ENCODE data around the gene GLIS1.

The GLIS1 gene

GRCh38 chr1:53526451-53527101 lies 212.4 kb downstream of the GLIS1 start:
- Histone ChIP-seq H3K27me3 (replicated peaks; ENCODE audit: control insufficient read depth, insufficient read depth, low read length, poor library complexity, severe bottlenecking) (no peaks in the 10 kb centered on the region), H3K9me3 (ENCODE audit: control insufficient read depth, low read length) (no peaks in the 10 kb centered on the region), H3K27ac (ENCODE audit: insufficient read depth, low read length, poor library complexity, severe bottlenecking) (no peak overlapping the region), H3K4me3 (ENCODE audit: insufficient read depth, low read depth, low read length, poor library complexity, severe bottlenecking) (no peak overlapping the region), H3K4me1 (ENCODE audit: control insufficient read depth, insufficient read depth, low read length, poor library complexity, severe bottlenecking) (no peaks in the 10 kb centered on the region), H3K36me3 (ENCODE audit: control insufficient read depth, insufficient read depth, low read length) (no peaks in the 10 kb centered on the region)
- DNase-seq: no peak

GRCh38 chr1:53525595-53525994 lies 213.4 kb downstream of the GLIS1 start:
- Histone ChIP-seq H3K4me1 (ENCODE audit: control insufficient read depth, insufficient read depth, low read length, poor library complexity, severe bottlenecking) (no peaks in the 10 kb centered on the region), H3K9me3 (ENCODE audit: control insufficient read depth, low read length) (no peaks in the 10 kb centered on the region), H3K27me3 (replicated peaks; ENCODE audit: control insufficient read depth, insufficient read depth, low read length, poor library complexity, severe bottlenecking) (no peaks in the 10 kb centered on the region), H3K36me3 (ENCODE audit: control insufficient read depth, insufficient read depth, low read length) (no peaks in the 10 kb centered on the region), H3K4me3 (ENCODE audit: insufficient read depth, low read depth, low read length, poor library complexity, severe bottlenecking) (no peak overlapping the region), H3K27ac (ENCODE audit: insufficient read depth, low read length, poor library complexity, severe bottlenecking) (no peak overlapping the region)
- no peak for DNase-seq

GRCh38 chr1:53524428-53525375 lies 214.3 kb downstream of the GLIS1 start:
- no peak overlapping the region for H3K27ac ChIP-seq (ENCODE audit: insufficient read depth, low read length, poor library complexity, severe bottlenecking)
- DNase-seq: no peak
- H3K4me1 ChIP-seq (ENCODE audit: control insufficient read depth, insufficient read depth, low read length, poor library complexity, severe bottlenecking): no peaks in the 10 kb centered on the region
- no peak overlapping the region for H3K4me3 ChIP-seq (ENCODE audit: insufficient read depth, low read depth, low read length, poor library complexity, severe bottlenecking)
- H3K27me3 ChIP-seq (replicated peaks; ENCODE audit: control insufficient read depth, insufficient read depth, low read length, poor library complexity, severe bottlenecking): no peaks in the 10 kb centered on the region
- H3K9me3 ChIP-seq (ENCODE audit: control insufficient read depth, low read length): no peaks in the 10 kb centered on the region
- no peaks in the 10 kb centered on the region for H3K36me3 ChIP-seq (ENCODE audit: control insufficient read depth, insufficient read depth, low read length)

GRCh38 chr1:53521924-53522552 lies 216.9 kb downstream of the GLIS1 start:
- no peak for DNase-seq
- Histone ChIP-seq H3K36me3 (ENCODE audit: control insufficient read depth, insufficient read depth, low read length) (no peaks in the 10 kb centered on the region), H3K4me3 (ENCODE audit: insufficient read depth, low read depth, low read length, poor library complexity, severe bottlenecking) (no peak overlapping the region), H3K4me1 (ENCODE audit: control insufficient read depth, insufficient read depth, low read length, poor library complexity, severe bottlenecking) (no peaks in the 10 kb centered on the region), H3K9me3 (ENCODE audit: control insufficient read depth, low read length) (no peaks in the 10 kb centered on the region), H3K27me3 (replicated peaks; ENCODE audit: control insufficient read depth, insufficient read depth, low read length, poor library complexity, severe bottlenecking) (no peaks in the 10 kb centered on the region), H3K27ac (ENCODE audit: insufficient read depth, low read length, poor library complexity, severe bottlenecking) (no peak overlapping the region)

GRCh38 chr1:53520481-53520880 lies 218.5 kb downstream of the GLIS1 start:
- Histone ChIP-seq H3K4me1 (ENCODE audit: control insufficient read depth, insufficient read depth, low read length, poor library complexity, severe bottlenecking) (no peaks in the 10 kb centered on the region), H3K4me3 (ENCODE audit: insufficient read depth, low read depth, low read length, poor library complexity, severe bottlenecking) (no peak overlapping the region), H3K27ac (ENCODE audit: insufficient read depth, low read length, poor library complexity, severe bottlenecking) (no peak overlapping the region), H3K36me3 (ENCODE audit: control insufficient read depth, insufficient read depth, low read length) (no peaks in the 10 kb centered on the region), H3K27me3 (replicated peaks; ENCODE audit: control insufficient read depth, insufficient read depth, low read length, poor library complexity, severe bottlenecking) (no peaks in the 10 kb centered on the region), H3K9me3 (ENCODE audit: control insufficient read depth, low read length) (no peaks in the 10 kb centered on the region)
- no peak for DNase-seq

GRCh38 chr1:53519421-53519820 lies 219.5 kb downstream of the GLIS1 start:
- no peaks in the 10 kb centered on the region for H3K4me1 ChIP-seq (ENCODE audit: control insufficient read depth, insufficient read depth, low read length, poor library complexity, severe bottlenecking)
- no peaks in the 10 kb centered on the region for H3K36me3 ChIP-seq (ENCODE audit: control insufficient read depth, insufficient read depth, low read length)
- no peak for DNase-seq
- H3K27ac ChIP-seq (ENCODE audit: insufficient read depth, low read length, poor library complexity, severe bottlenecking): no peak overlapping the region
- H3K4me3 ChIP-seq (ENCODE audit: insufficient read depth, low read depth, low read length, poor library complexity, severe bottlenecking): no peak overlapping the region
- H3K27me3 ChIP-seq (replicated peaks; ENCODE audit: control insufficient read depth, insufficient read depth, low read length, poor library complexity, severe bottlenecking): no peaks in the 10 kb centered on the region
- no peaks in the 10 kb centered on the region for H3K9me3 ChIP-seq (ENCODE audit: control insufficient read depth, low read length)

GRCh38 chr1:53518775-53519174 lies 220.2 kb downstream of the GLIS1 start:
- Histone ChIP-seq H3K4me1 (ENCODE audit: control insufficient read depth, insufficient read depth, low read length, poor library complexity, severe bottlenecking) (no peaks in the 10 kb centered on the region), H3K27me3 (replicated peaks; ENCODE audit: control insufficient read depth, insufficient read depth, low read length, poor library complexity, severe bottlenecking) (no peaks in the 10 kb centered on the region), H3K36me3 (ENCODE audit: control insufficient read depth, insufficient read depth, low read length) (no peaks in the 10 kb centered on the region)

GRCh38 chr1:53517821-53518352 lies 221.1 kb downstream of the GLIS1 start:
- no peaks in the 10 kb centered on the region for H3K4me1 ChIP-seq (ENCODE audit: control insufficient read depth, insufficient read depth, low read length, poor library complexity, severe bottlenecking)
- no peaks in the 10 kb centered on the region for H3K27me3 ChIP-seq (replicated peaks; ENCODE audit: control insufficient read depth, insufficient read depth, low read length, poor library complexity, severe bottlenecking)
- no peaks in the 10 kb centered on the region for H3K36me3 ChIP-seq (ENCODE audit: control insufficient read depth, insufficient read depth, low read length)
- H3K9me3 ChIP-seq (ENCODE audit: control insufficient read depth, low read length): no peaks in the 10 kb centered on the region
- DNase-seq: no peak
- no peak overlapping the region for H3K27ac ChIP-seq (ENCODE audit: insufficient read depth, low read length, poor library complexity, severe bottlenecking)
- H3K4me3 ChIP-seq (ENCODE audit: insufficient read depth, low read depth, low read length, poor library complexity, severe bottlenecking): no peak overlapping the region

More at GRCh38 chr1:53518775-53519174, 220.2 kb downstream of the GLIS1 start:
- Histone ChIP-seq H3K4me3 (ENCODE audit: insufficient read depth, low read depth, low read length, poor library complexity, severe bottlenecking) (no peak overlapping the region), H3K27ac (ENCODE audit: insufficient read depth, low read length, poor library complexity, severe bottlenecking) (no peak overlapping the region), H3K9me3 (ENCODE audit: control insufficient read depth, low read length) (no peaks in the 10 kb centered on the region)
- no peak for DNase-seq

- H3K9me3 ChIP-seq (ENCODE audit: control insufficient read depth, low read length): no peaks in the 10 kb centered on the region
- no peaks in the 10 kb centered on the region for H3K36me3 ChIP-seq (ENCODE audit: control insufficient read depth, insufficient read depth, low read length)
- no peaks in the 10 kb centered on the region for H3K4me1 ChIP-seq (ENCODE audit: control insufficient read depth, insufficient read depth, low read length, poor library complexity, severe bottlenecking)
- H3K4me3 ChIP-seq (ENCODE audit: insufficient read depth, low read depth, low read length, poor library complexity, severe bottlenecking): no peak overlapping the region
- no peak overlapping the region for H3K27ac ChIP-seq (ENCODE audit: insufficient read depth, low read length, poor library complexity, severe bottlenecking)
- no peak for DNase-seq
- no peaks in the 10 kb centered on the region for H3K27me3 ChIP-seq (replicated peaks; ENCODE audit: control insufficient read depth, insufficient read depth, low read length, poor library complexity, severe bottlenecking)
Observed at GRCh38 chr1:53517109-53517508, 221.9 kb downstream of the GLIS1 start.

All from effector memory CD4-positive, alpha-beta T cell (primary cell).